Nephron progenitor cell (in vitro differentiated cells): ENCODE data around the gene FUT1.

ENCODE experiments used
- DNase-seq: peaks from one replicate; pipeline ENCODE4 v3.0.0; 2021
- H3K27ac Mint-ChIP-seq: 2 replicates; pipeline ENCODE4 v1.8.0; 2021; ENCODE audit warnings: mild to moderate bottlenecking, moderate library complexity, mixed read lengths
- H3K27me3 Mint-ChIP-seq: 2 replicates; pipeline ENCODE4 v1.8.0; 2021; ENCODE audit warnings: mild to moderate bottlenecking, low read depth, mixed read lengths; ENCODE audit not compliant: poor library complexity
- H3K36me3 Mint-ChIP-seq: 2 replicates; pipeline ENCODE4 v1.8.0; 2021; ENCODE audit warnings: low read depth, mixed read lengths
- H3K4me1 Mint-ChIP-seq: 2 replicates; pipeline ENCODE4 v1.8.0; 2021; ENCODE audit warnings: mixed read lengths
- H3K4me3 Mint-ChIP-seq: 2 replicates; pipeline ENCODE4 v1.8.0; 2021; ENCODE audit warnings: mild to moderate bottlenecking, moderate library complexity, mixed read lengths
- H3K9me3 Mint-ChIP-seq: 2 replicates; pipeline ENCODE4 v1.8.0; 2021; ENCODE audit warnings: mild to moderate bottlenecking, moderate library complexity, mixed read lengths
- CTCF ChIP-seq: fragments of 200-600 bp; sonication (generic); IDR thresholded peaks from 2 replicates; pipeline ENCODE4 v1.5.0; 2021; ENCODE audit warnings: antibody characterized with exemption

FUT1 gene

GRCh38 chr19:48731452-48731851 lies 21.0 kb downstream of the FUT1 start:
- H3K4me1 Mint-ChIP-seq = peaks cover 8% of the 10 kb centered on the region
- no peak for DNase-seq
- H3K9me3 Mint-ChIP-seq = no peaks in the 10 kb centered on the region
- H3K36me3 Mint-ChIP-seq = peaks cover 13% of the 10 kb centered on the region
- TF ChIP-seq CTCF = no peak
- peaks cover 15% of the 10 kb centered on the region for H3K27me3 Mint-ChIP-seq
- H3K27ac Mint-ChIP-seq = no peak overlapping the region
- no peak overlapping the region for H3K4me3 Mint-ChIP-seq

- TF ChIP-seq CTCF = no peak
- no peak overlapping the region for H3K4me3 Mint-ChIP-seq
- H3K27me3 Mint-ChIP-seq = peaks cover 8% of the 10 kb centered on the region
- DNase-seq = no peak
- H3K36me3 Mint-ChIP-seq = peaks cover 26% of the 10 kb centered on the region
- H3K27ac Mint-ChIP-seq = no peak overlapping the region
- peaks cover 11% of the 10 kb centered on the region for H3K4me1 Mint-ChIP-seq
- no peaks in the 10 kb centered on the region for H3K9me3 Mint-ChIP-seq
These were observed 23.4 kb downstream of the FUT1 start for GRCh38 chr19:48728911-48729664.

- H3K4me3 Mint-ChIP-seq = no peak overlapping the region
- DNase-seq = no peak
- H3K27me3 Mint-ChIP-seq = peaks cover 4% of the 10 kb centered on the region
- H3K36me3 Mint-ChIP-seq = peaks cover 26% of the 10 kb centered on the region
- H3K4me1 Mint-ChIP-seq = peaks cover 11% of the 10 kb centered on the region
- H3K9me3 Mint-ChIP-seq = no peaks in the 10 kb centered on the region
- no peak for TF ChIP-seq CTCF
- no peak overlapping the region for H3K27ac Mint-ChIP-seq
These were observed 25.9 kb downstream of the FUT1 start for GRCh38 chr19:48726556-48726955.

GRCh38 chr19:48724796-48725753 lies 27.4 kb downstream of the FUT1 start:
- Mint-ChIP-seq H3K27me3 (peaks cover under 1% of the 10 kb centered on the region), H3K9me3 (no peaks in the 10 kb centered on the region), H3K36me3 (peaks cover 22% of the 10 kb centered on the region), H3K4me1 (peaks cover 23% of the 10 kb centered on the region), H3K4me3 (peak overlapping the region; percentile 12), H3K27ac (peak overlapping the region; percentile 60)
- no peak for DNase-seq
- TF ChIP-seq CTCF = no peak

- Mint-ChIP-seq H3K27ac (no peak overlapping the region), H3K9me3 (no peaks in the 10 kb centered on the region), H3K27me3 (peaks cover 3% of the 10 kb centered on the region), H3K4me1 (peaks cover 46% of the 10 kb centered on the region), H3K36me3 (peaks cover 16% of the 10 kb centered on the region), H3K4me3 (peak overlapping the region; percentile 48)
- no peak for TF ChIP-seq CTCF
- no peak for DNase-seq
These were observed 30.2 kb downstream of the FUT1 start for GRCh38 chr19:48722196-48722708.
